ENCODE results near the gene MRNIP.

- TF ChIP-seq SNAI2 (CRISPR knock-in tag; IDR thresholded peaks at IDR 0.05) (no peak), ARNTL (CRISPR knock-in tag; IDR thresholded peaks at IDR 0.05; ENCODE audit: borderline replicate concordance, low read depth) (no peak), PATZ1 (CRISPR knock-in tag; IDR thresholded peaks at IDR 0.05; ENCODE audit: borderline replicate concordance) (no peak), PPARA (CRISPR knock-in tag; IDR thresholded peaks at IDR 0.05; ENCODE audit: borderline replicate concordance) (no peak), ZFP3 (CRISPR knock-in tag; IDR thresholded peaks at IDR 0.05) (no peak), CREB5 (CRISPR knock-in tag; IDR thresholded peaks at IDR 0.05; ENCODE audit: low read depth) (no peak), TCF4 (CRISPR knock-in tag; IDR thresholded peaks at IDR 0.05; ENCODE audit: borderline replicate concordance) (no peak), CSRNP3 (CRISPR knock-in tag; IDR thresholded peaks at IDR 0.05) (no peak), RARB (CRISPR knock-in tag; IDR thresholded peaks at IDR 0.05) (no peak), ZFP30 (CRISPR knock-in tag; IDR thresholded peaks at IDR 0.05) (no peak), GLIS3 (CRISPR knock-in tag; IDR thresholded peaks at IDR 0.05) (no peak), ZNF70 (CRISPR knock-in tag; IDR thresholded peaks at IDR 0.05) (no peak), ZNF8 (CRISPR knock-in tag; IDR thresholded peaks at IDR 0.05) (no peak)
Observed at GRCh38 chr5:179839328-179840256, 19.0 kb downstream of the MRNIP start.
